GM21423 (cell line): ENCODE results near the gene KLRK1.
"Not testable (repeated sequence)": the region's sequence is repeated elsewhere in the genome, so short reads cannot be mapped to it uniquely, and the experiment has no call there.

Experiments
- ATAC-seq: cut with Tn5 transposase; IDR thresholded peaks from one replicate; pipeline ENCODE4 v1.9.1; 2021; ENCODE audit warnings: mild to moderate bottlenecking, moderate library complexity; ENCODE audit not compliant: unreplicated experiment

Gene KLRK1

GRCh38 chr12:10389904-10390303 lies at the start of gene KLRK1:
TSS of gene KLRK1 (minus strand) at chr12:10390041. CDS start at chr12:10388810, 1,231 bp downstream.
- ATAC-seq = no peak

GRCh38 chr12:10437601-10438000 lies 47.8 kb upstream of the KLRK1 start:
- ATAC-seq = not testable (repeated sequence)

- ATAC-seq = not testable (repeated sequence)
These were observed 46.0 kb upstream of the KLRK1 start, which contains the start of gene KLRC2 for GRCh38 chr12:10435816-10436215. TSS of gene KLRC2 (minus strand) at chr12:10436010. CDS start at chr12:10435986, 24 bp downstream.

- ATAC-seq = not testable (repeated sequence)
These were observed 40.8 kb upstream of the KLRK1 start for GRCh38 chr12:10430623-10431022.

- not testable (repeated sequence) for ATAC-seq
These were observed 36.1 kb upstream of the KLRK1 start for GRCh38 chr12:10425938-10426337.

- not testable (repeated sequence) for ATAC-seq
These were observed 34.5 kb upstream of the KLRK1 start for GRCh38 chr12:10424260-10424899.

- ATAC-seq = not testable (repeated sequence)
These were observed 32.3 kb upstream of the KLRK1 start for GRCh38 chr12:10422159-10422558.

GRCh38 chr12:10420334-10420733 lies 30.5 kb upstream of the KLRK1 start, which contains the start of gene KLRC3:
TSS of gene KLRC3 (minus strand) at chr12:10420595. CDS start at chr12:10420550, 45 bp downstream.
- not testable (repeated sequence) for ATAC-seq

- no peak for ATAC-seq
These were observed 19.6 kb upstream of the KLRK1 start, which contains the start of gene KLRC4 for GRCh38 chr12:10409392-10409791. TSS of gene KLRC4 (minus strand) at chr12:10409757. CDS start at chr12:10409575, 182 bp downstream.

GRCh38 chr12:10408842-10409241 lies 19.0 kb upstream of the KLRK1 start:
- no peak for ATAC-seq

GRCh38 chr12:10406725-10407124 lies 16.9 kb upstream of the KLRK1 start:
- no peak for ATAC-seq

GRCh38 chr12:10405294-10405693 lies 15.5 kb upstream of the KLRK1 start:
- ATAC-seq = no peak

- ATAC-seq = no peak
These were observed 15.0 kb upstream of the KLRK1 start for GRCh38 chr12:10404798-10405197.

GRCh38 chr12:10400829-10401228 lies 11.0 kb upstream of the KLRK1 start:
- no peak for ATAC-seq

- no peak for ATAC-seq
These were observed 8.3 kb upstream of the KLRK1 start for GRCh38 chr12:10398168-10398567.

GRCh38 chr12:10397296-10397695 lies 7.5 kb upstream of the KLRK1 start:
- ATAC-seq = no peak

GRCh38 chr12:10396176-10396575 lies 6.3 kb upstream of the KLRK1 start:
- ATAC-seq = not testable (repeated sequence)

GRCh38 chr12:10395390-10395998 lies 5.7 kb upstream of the KLRK1 start:
- ATAC-seq = peak; percentile 77

GRCh38 chr12:10394531-10395152 lies 4.8 kb upstream of the KLRK1 start:
- ATAC-seq = not testable (repeated sequence)

GRCh38 chr12:10393291-10393690 lies 3.5 kb upstream of the KLRK1 start:
- ATAC-seq = no peak

GRCh38 chr12:10392394-10392930 lies 2.6 kb upstream of the KLRK1 start:
- ATAC-seq = peak; percentile 80
